Lower leg skin (tissue), 4 donors: ENCODE results near the gene DAB2IP. TPM values are rescaled to one million over a fixed set of nuclear protein-coding genes. Genes with fewer than 3 reads are reported as not detected.

ENCODE experiments used
- DNase-seq, 2 donors: peaks; one replicate each; pipeline ENCODE4 v3.0.0-alpha.2; 2019; ENCODE audit warnings: low spot score in 2 of 2
- H3K4me3 ChIP-seq: fragments of 200-600 bp; sonication (generic); 2 replicates; pipeline ENCODE4 v1.5.1; 2017; ENCODE audit warnings: mild to moderate bottlenecking, low read depth; ENCODE audit not compliant: poor library complexity, severe bottlenecking
- CTCF ChIP-seq, 3 donors: fragments of 450-650 bp; IDR thresholded peaks; one replicate each; pipeline ENCODE4 v1.5.1; 2016; ENCODE audit warnings: antibody characterized with exemption in 3 of 3, mild to moderate bottlenecking in 3 of 3, moderate library complexity in 2 of 3
- POLR2A ChIP-seq, 2 donors: fragments of 450-650 bp; IDR thresholded peaks; one replicate each; pipeline ENCODE4 v1.6.1; 2016 to 2017; ENCODE audit warnings: antibody characterized with exemption in 2 of 2, mild to moderate bottlenecking in 1 of 2, moderate library complexity in 1 of 2
- WGBS, 2 donors: methylation state at CpG; one replicate each; pipeline ENCODE4 v1.1.5; 2018; 5-methylcytosine and 5-hydroxymethylcytosine counted together
- intact Hi-C: fragments of 100-400 bp; cut with DNase I; formaldehyde crosslinking; loops from one replicate; pipeline ENCODE4 v1.15.0; 2023; ENCODE audit warnings: low total_unique reads
- total RNA-seq, 4 donors: library from RNA; depleted of rRNA; stranded (reverse); fragments of >200 nt; gene quantifications; one replicate each; pipeline ENCODE4 v1.1.0, GENCODE V29; 2016

DAB2IP gene
- total RNA-seq, 4 donors from 2014 or later: 42.5 to 68.0 (median 57.0) TPM

DNA sequence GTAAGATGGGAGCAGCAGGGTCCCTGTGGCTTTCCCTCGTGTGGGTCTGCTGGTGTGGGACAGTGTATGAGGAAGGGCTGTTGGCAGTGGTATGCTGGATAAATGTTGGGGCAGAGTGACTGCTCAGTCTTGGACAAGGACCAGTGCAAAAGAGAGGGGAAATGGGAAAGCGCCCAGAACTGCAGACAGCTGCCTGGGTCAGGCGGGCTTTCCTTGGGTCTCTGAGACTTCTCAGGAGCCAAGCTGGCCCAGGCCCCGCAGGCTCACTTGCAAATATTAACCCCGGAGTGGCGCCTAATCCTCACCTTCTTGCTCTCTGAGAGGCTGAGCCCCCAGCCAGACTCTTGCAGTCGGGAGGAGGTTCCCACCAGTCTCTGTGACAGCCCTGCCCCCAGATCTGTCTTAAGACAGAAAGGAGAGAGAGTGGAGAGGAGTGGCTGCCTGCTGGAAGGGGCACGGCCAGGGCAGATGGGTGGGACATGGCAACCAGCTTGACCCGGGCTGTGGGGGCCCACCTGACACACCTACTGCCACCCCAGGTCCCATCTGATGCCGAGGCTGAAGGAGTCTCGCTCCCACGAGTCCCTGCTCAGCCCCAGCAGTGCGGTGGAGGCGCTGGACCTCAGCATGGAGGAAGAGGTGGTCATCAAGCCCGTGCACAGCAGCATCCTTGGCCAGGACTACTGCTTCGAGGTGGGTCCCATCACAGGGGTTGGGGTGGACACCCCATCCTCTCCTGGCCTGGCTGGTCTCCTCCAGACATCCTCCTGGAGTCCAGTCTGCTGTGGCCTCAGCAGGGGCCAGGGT lies 105.2 kb downstream of the DAB2IP start:
- intact Hi-C loops: no loop called here
- 68 to 73% methylated on average over 15 to 16 of the region's 16 CpGs for WGBS, 2 donors
- TF ChIP-seq CTCF (IDR thresholded peaks at IDR 0.05): no peak
- no peak overlapping the region for H3K4me3 ChIP-seq
- DNase-seq: no peak

- H3K4me3 ChIP-seq: no peak overlapping the region
- intact Hi-C loops: no loop called here
- no peak for TF ChIP-seq POLR2A (IDR thresholded peaks at IDR 0.05)
- TF ChIP-seq CTCF (IDR thresholded peaks at IDR 0.05): no peak
- WGBS, 2 donors: 100% methylated on average over 1 of the region's 1 CpG
- no peak for DNase-seq
Observed at GRCh38 chr9:121757281-121757585, 105.8 kb downstream of the DAB2IP start.

- TF ChIP-seq POLR2A (IDR thresholded peaks at IDR 0.05): no peak
- TF ChIP-seq CTCF (IDR thresholded peaks at IDR 0.05): no peak
- intact Hi-C loops: no loop called here
- 79 to 95% methylated on average over 9 of the region's 9 CpGs for WGBS, 2 donors
- DNase-seq: no peak
- H3K4me3 ChIP-seq: no peak overlapping the region
Observed at GRCh38 chr9:121758693-121759092, 107.3 kb downstream of the DAB2IP start.

DNA sequence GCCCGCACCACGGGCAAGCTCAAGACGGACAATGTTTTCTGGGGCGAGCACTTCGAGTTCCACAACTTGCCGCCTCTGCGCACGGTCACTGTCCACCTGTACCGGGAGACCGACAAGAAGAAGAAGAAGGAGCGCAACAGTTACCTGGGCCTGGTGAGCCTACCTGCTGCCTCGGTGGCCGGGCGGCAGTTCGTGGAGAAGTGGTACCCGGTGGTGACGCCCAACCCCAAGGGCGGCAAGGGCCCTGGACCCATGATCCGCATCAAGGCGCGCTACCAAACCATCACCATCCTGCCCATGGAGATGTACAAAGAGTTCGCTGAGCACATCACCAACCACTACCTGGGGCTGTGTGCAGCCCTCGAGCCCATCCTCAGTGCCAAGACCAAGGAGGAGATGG lies 108.6 kb downstream of the DAB2IP start:
- TF ChIP-seq POLR2A (IDR thresholded peaks at IDR 0.05) (no peak), CTCF (IDR thresholded peaks at IDR 0.05) (no peak)
- intact Hi-C loops: no loop called here
- no peak overlapping the region for H3K4me3 ChIP-seq
- WGBS, 2 donors: 96% methylated on average over 23 of the region's 23 CpGs
- DNase-seq: no peak

DNA sequence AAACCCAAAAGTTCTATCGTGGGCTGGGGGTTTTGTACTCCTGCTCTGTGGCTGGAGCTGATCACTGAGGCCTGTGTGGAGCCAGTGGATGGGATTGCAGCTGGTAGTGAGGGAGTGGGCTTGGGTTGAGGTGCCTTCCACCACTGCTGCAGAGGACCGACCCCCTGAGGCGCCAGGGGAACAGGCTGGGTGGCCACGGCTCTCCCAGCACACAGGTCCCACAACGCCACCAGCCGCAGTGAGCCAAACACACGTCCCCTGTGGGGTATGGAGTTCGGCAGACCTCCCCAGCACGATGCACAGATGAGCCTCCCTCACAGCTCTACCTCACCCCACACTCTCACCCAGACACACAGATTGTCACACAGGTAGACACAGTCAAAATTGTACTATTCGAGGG lies 109.1 kb downstream of the DAB2IP start:
- TF ChIP-seq POLR2A (IDR thresholded peaks at IDR 0.05): no peak
- TF ChIP-seq CTCF (IDR thresholded peaks at IDR 0.05): no peak
- no peak overlapping the region for H3K4me3 ChIP-seq
- intact Hi-C loops: no loop called here
- 83 to 94% methylated on average over 10 of the region's 10 CpGs for WGBS, 2 donors
- DNase-seq: no peak

DNA sequence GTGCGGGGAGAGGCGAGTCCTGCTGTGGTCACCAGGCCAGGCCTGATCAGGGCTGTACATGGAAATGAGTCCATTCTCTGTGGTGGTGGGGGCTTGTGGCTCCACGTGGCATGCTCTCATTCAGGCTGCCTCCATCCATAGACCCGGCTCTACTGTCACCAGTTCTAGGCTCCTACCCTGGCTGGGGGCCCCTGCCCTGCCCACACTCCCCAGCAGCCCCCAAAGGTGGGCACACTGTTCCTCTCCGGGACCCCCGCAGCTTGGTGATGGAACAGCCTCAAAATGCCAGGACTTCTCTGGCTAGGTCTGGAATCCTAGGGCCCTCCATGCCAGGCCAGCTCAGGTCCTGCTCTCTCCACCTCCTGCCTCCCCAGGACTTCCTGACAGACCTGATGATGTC lies 111.7 kb downstream of the DAB2IP start:
- TF ChIP-seq CTCF (IDR thresholded peaks at IDR 0.05): no peak
- TF ChIP-seq POLR2A (IDR thresholded peaks at IDR 0.05): no peak
- 85 to 93% methylated on average over 5 to 6 of the region's 6 CpGs for WGBS, 2 donors
- intact Hi-C loops: no loop called here

More for the DNA sequence above, 111.7 kb downstream of the DAB2IP start:
- H3K4me3 ChIP-seq: no peak overlapping the region
- no peak for DNase-seq
